ENCODE measurements around the gene RBP2.
"Not testable (repeated sequence)": the region's sequence is repeated elsewhere in the genome, so short reads cannot be mapped to it uniquely, and the experiment has no call there.

The RBP2 gene

GRCh38 chr3:139440639-139441556 lies 35.4 kb downstream of the RBP2 start:
- DNase-seq, result no peak

DNA sequence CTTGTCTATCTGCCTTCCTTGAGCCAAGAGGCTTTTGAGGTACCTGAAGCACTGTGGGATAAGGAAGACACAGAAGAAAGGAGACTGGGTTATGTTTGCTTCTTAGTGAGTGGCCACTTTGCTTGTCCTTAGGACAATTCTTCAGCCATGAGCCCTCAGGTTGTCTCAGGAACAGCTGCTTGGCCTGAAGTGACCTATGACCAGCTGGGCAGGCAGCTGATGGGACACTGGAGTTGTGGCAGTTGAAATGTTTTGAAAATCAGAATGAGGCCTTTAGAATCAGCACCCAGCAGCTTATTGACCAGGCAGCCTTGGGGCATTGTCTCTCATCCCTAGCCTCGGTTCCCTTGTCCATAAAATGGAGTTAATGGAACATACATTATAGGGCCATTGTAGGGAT lies 37.0 kb downstream of the RBP2 start:
- DNase-seq, result no peak

GRCh38 chr3:139434764-139435307 lies 41.5 kb downstream of the RBP2 start:
- no peak for DNase-seq

DNA sequence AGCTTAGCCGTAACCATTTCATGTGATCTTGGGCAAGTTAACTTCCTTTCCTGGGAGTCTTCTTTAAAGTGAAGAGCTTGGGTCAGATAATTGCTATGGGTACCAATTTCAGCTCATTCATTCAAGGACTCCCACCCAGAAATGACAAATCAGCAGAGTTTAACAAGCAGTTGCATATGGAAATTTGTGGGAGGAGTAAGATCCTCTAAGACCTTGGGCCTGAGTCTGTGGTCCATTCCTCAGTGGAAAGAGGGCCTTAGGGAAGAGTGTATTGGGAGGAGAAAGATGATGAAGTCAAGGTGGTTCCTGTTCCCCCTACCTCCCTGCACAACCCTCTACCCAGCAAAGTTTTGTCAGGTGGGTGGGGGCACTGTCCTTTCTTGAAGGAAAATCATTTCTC lies 42.1 kb downstream of the RBP2 start:
- no peak for DNase-seq

DNA sequence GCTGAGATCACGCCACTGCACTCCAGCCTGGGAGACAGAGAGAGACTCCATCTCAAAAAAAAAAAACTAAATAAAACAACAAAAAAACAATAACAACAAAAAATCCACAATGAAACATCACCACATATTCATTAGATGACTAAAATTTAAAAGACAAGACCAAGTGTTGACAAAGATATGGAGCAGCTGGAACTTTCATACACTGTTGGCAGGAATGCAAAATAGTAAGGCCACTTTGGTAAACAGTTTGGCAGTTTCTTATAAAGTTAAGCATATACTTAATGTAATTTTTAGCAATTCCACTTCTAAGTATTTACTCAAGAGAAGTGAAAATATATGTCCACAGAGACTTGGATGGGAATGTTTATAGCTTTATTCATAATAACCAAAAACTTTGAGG lies 43.2 kb downstream of the RBP2 start:
- DNase-seq, result no peak

- no peak for DNase-seq
Observed at GRCh38 chr3:139430493-139430892, 45.8 kb downstream of the RBP2 start.

GRCh38 chr3:139427283-139428060 lies 48.8 kb downstream of the RBP2 start:
- peak; percentile 77 for DNase-seq

- DNase-seq, result no peak
Observed at GRCh38 chr3:139425745-139426400, 50.4 kb downstream of the RBP2 start.

DNA sequence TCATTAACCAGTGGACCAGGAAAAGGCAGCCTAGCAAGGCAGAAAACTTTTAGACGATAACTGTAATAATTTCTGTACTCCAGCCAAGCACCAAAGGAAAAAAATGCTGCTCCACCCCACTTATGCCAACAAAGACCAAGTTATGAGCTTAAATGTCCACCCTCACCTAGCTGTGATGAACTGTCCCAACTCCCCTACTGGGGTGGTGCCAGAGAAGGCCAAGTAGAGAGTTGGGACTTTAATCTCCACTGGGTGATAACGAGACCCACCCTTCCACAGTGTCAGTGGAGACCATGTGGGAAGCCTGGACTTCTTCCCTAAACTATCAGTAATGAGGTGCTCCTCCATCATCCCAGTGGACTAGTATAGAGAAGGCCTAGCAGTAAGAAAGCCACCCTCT lies 53.1 kb downstream of the RBP2 start:
- DNase-seq, result no peak

- no peak for DNase-seq
Observed at GRCh38 chr3:139421460-139421859, 54.9 kb downstream of the RBP2 start.

- no peak for DNase-seq
Observed at GRCh38 chr3:139421040-139421439, 55.3 kb downstream of the RBP2 start.

DNA sequence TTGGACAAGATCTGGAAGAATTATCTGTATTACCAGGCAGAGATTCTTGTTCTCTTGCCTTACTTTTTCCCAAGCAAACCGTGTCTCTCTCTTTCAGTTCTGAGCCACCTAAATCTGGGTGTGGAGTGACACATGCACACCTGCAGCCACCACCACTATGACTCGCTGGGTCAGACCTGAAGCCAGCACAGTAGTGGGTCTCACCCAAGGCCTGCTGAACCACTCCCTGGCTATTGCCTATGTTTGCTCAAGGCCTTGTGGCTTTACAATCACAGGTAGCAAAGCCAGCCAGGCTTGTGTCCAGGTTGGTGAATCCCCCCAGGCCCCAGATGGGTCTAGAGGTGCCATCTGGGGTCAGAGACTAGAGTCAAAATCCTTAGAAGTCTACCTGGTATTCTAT lies 58.2 kb downstream of the RBP2 start:
- no peak for DNase-seq

DNA sequence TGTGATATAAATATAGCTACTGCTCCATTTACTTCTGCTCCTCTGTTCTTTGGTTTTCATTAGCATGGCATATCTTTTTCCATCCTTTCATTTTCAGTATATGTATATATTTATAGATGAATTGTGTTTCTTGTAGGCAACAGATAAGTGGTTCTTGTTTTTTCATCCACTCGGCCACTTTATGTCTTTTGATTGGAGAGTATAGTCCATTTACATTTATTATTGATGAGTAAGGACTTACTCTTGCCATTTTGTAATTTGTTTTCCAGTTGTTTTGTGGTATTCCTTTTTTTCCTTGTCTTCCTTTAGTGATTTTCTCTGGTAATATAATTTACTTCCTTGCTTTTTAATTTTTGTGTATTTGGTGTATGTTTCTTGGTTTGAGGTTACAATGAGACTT lies 60.0 kb downstream of the RBP2 start:
- no peak for DNase-seq

DNA sequence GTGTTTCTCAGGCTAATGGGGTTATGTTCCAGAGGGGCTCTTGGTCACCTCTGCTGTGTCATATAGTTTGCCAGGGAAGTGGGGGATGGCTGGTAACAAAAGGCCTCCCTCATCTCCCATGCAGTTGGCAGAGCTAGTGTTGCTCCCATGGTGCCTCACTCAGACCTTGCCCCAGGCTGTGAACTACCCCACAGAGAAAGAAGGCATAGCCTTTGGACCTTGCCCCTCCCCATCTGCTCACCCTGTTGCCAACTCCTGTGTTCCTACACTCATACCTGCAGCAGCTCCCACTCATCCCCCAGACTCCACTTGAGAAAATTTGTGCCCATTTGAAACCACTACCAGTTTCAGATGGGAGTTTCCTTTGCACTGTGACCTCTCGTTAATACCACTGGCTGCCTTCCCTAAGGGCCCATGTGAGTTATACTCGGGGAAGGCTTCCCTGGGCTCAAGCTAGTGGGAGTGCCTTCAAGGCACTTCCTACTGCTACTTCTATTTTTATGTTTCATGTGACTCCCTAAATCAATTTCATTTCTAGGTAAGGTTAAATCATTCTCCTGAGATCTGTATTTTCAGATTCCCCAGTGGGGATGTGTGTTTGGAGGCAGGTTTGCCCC lies 61.6 kb downstream of the RBP2 start:
- DNase-seq, result no peak

GRCh38 chr3:139412891-139413290 lies 63.4 kb downstream of the RBP2 start:
- not testable (repeated sequence) for DNase-seq
